ENCODE results near the gene PTTG1.

The PTTG1 gene

GRCh38 chr5:160445132-160445531 lies 23.5 kb downstream of the PTTG1 start:
- no peak for DNase-seq (ENCODE audit: low read depth)
- no peak overlapping the region for H3K4me3 ChIP-seq (ENCODE audit: low read depth, low read length)
- TF ChIP-seq CTCF (conservative IDR thresholded peaks at IDR 0.05; ENCODE audit: low read depth, low read length) = no peak

- DNase-seq (ENCODE audit: low read depth) = no peak
- no peak for TF ChIP-seq CTCF (conservative IDR thresholded peaks at IDR 0.05; ENCODE audit: low read depth, low read length)
- H3K4me3 ChIP-seq (ENCODE audit: low read depth, low read length) = no peak overlapping the region
These were observed 24.1 kb downstream of the PTTG1 start for GRCh38 chr5:160445751-160446150.

- no peak for TF ChIP-seq CTCF (conservative IDR thresholded peaks at IDR 0.05; ENCODE audit: low read depth, low read length)
- H3K4me3 ChIP-seq (ENCODE audit: low read depth, low read length) = no peak overlapping the region
- no peak for DNase-seq (ENCODE audit: low read depth)
These were observed 27.2 kb downstream of the PTTG1 start for GRCh38 chr5:160448886-160449285.

GRCh38 chr5:160449458-160449857 lies 27.8 kb downstream of the PTTG1 start:
- H3K4me3 ChIP-seq (ENCODE audit: low read depth, low read length) = no peak overlapping the region
- no peak for DNase-seq (ENCODE audit: low read depth)
- no peak for TF ChIP-seq CTCF (conservative IDR thresholded peaks at IDR 0.05; ENCODE audit: low read depth, low read length)

- TF ChIP-seq CTCF (conservative IDR thresholded peaks at IDR 0.05; ENCODE audit: low read depth, low read length) = no peak
- H3K4me3 ChIP-seq (ENCODE audit: low read depth, low read length) = no peak overlapping the region
- no peak for DNase-seq (ENCODE audit: low read depth)
These were observed 28.7 kb downstream of the PTTG1 start for GRCh38 chr5:160450164-160450932.

- H3K4me3 ChIP-seq (ENCODE audit: low read depth, low read length) = no peak overlapping the region
- DNase-seq (ENCODE audit: low read depth) = no peak
- no peak for TF ChIP-seq CTCF (conservative IDR thresholded peaks at IDR 0.05; ENCODE audit: low read depth, low read length)
These were observed 29.6 kb downstream of the PTTG1 start for GRCh38 chr5:160451281-160451680.

- no peak overlapping the region for H3K4me3 ChIP-seq (ENCODE audit: low read depth, low read length)
- DNase-seq (ENCODE audit: low read depth) = no peak
- no peak for TF ChIP-seq CTCF (conservative IDR thresholded peaks at IDR 0.05; ENCODE audit: low read depth, low read length)
These were observed 30.4 kb downstream of the PTTG1 start for GRCh38 chr5:160452036-160452435.

Measured in choroid plexus epithelial cell (primary cell).